VCaP (cell line): ENCODE data around the gene SH3GLB1.

ENCODE experiments used
- H3K27ac ChIP-seq: fragments of 450-650 bp; 2 replicates; pipeline ENCODE4 v1.5.1; 2017
- TF ChIP-seq, protein P1 (sequence below): fragments of 450-650 bp; conservative IDR thresholded peaks from 2 replicates; pipeline ENCODE4 v1.5.1; 2017; ENCODE audit warnings: mild to moderate bottlenecking, moderate library complexity

SH3GLB1 gene

DNA sequence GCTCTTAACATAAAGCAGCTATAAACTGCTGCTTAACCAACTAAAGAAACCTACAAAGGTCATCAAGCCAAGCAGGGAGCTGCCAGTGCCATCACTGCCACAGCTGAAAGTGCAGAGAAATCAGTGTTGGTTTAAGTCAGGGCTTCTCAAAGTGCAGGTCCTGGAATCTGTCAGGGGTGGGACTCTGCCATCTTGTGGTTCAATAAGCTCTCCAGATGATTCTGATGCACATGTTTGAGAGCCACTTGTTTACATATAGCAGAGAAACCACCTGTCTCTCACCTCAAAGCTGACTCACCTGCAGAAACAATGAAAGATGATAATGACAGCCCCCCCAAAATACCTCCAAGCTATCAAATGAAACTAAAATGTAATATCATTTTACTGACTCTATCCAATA is 49.3 kb downstream of the SH3GLB1 start:
- TF ChIP-seq, protein P1, sequence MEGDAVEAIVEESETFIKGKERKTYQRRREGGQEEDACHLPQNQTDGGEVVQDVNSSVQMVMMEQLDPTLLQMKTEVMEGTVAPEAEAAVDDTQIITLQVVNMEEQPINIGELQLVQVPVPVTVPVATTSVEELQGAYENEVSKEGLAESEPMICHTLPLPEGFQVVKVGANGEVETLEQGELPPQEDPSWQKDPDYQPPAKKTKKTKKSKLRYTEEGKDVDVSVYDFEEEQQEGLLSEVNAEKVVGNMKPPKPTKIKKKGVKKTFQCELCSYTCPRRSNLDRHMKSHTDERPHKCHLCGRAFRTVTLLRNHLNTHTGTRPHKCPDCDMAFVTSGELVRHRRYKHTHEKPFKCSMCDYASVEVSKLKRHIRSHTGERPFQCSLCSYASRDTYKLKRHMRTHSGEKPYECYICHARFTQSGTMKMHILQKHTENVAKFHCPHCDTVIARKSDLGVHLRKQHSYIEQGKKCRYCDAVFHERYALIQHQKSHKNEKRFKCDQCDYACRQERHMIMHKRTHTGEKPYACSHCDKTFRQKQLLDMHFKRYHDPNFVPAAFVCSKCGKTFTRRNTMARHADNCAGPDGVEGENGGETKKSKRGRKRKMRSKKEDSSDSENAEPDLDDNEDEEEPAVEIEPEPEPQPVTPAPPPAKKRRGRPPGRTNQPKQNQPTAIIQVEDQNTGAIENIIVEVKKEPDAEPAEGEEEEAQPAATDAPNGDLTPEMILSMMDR = no peak; the same call in 1 of the 2 replicates
- H3K27ac ChIP-seq = no peak overlapping the region

DNA sequence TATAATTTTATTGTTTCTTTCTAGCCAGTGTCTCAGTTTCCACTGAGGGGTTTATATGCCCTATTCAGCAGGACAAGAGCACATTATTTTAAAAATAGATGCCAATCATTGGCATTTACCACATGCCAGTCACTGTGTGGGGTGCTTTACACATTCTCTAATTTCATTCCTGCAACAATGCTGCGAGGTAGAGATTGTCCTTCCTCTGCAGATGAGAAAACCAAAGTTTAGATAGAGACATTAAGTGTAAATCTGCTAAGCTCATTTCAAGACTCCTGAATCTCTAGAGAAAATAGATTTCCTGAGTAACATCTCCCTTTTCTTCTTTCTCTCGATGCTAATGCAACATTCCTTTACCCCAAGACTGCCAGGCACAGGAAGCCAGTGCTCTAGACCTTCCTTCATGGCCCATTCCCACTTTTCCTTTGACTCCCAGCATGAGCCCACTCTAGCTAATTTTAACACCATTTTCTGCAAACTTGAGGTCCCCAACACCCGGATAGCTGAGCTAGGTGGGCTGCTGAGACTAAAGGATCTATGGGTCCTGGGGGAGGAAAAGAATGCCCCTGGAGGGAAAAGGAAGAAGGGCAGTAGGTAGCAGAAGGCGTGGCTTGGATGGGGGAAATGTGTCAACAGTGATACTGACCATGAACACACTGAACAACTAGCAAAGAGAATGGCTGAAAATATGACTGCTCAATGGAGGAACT is 50.0 kb downstream of the SH3GLB1 start:
- no peak overlapping the region for H3K27ac ChIP-seq
- TF ChIP-seq, protein P1 = no peak

DNA sequence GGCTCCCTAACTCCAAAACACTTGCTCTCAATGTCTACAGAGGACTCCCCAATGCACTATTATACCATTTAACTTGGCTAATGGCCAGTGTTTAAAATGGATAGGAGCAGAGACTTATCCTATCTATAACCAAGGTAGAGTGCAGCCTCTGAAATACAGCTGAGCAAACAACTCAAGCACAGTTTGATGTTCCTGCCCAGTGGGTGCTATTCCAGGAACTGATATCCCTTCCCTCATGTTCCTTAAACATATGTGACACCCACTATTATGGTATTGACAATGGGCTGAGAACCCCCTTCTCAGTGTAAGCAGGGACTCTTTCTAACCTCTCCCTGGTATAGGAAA is 51.7 kb downstream of the SH3GLB1 start:
- no peak overlapping the region for H3K27ac ChIP-seq

DNA sequence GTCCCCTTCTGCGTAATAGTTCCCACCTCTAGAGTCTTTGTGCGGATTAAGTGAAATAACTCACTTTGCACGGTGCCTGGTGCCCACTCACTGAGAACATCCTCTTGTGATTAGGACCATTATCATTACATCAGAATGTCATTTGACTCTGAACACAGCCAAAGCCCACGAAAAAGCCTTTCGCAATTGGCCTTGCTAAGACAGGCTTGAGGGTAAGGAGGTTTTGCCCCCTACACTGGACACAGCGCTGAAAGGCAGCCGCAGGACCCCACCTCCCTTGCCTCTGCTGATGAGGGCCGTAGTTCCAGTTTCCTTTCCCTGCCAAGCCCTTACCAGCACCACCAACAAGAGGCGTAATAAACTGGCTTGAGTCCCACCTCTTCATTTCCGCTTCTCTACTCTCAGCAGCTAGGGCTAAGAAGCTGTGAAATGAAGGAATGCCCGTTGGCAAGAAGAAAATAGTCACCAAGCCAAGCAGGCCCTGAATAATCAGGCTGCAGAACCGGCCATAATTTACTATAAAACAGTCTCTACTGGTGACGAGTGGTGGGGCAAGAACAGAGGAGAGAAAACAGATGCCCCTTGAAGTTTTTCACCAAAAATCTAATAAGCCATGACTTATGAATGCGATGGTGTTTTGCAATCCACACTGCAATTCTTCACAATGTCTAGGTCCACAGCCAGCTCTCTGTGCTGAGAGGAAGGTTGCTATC is 53.1 kb downstream of the SH3GLB1 start:
- no peak overlapping the region for H3K27ac ChIP-seq

More for the DNA sequence above, 51.7 kb downstream of the SH3GLB1 start:
- TF ChIP-seq, protein P1 = no peak

GRCh38 chr1:86758570-86758969 is 54.2 kb downstream of the SH3GLB1 start:
- peak overlapping the region; percentile 61 for H3K27ac ChIP-seq
- TF ChIP-seq, protein P1 = no peak

More for the DNA sequence above, 53.1 kb downstream of the SH3GLB1 start:
- TF ChIP-seq, protein P1 = no peak

GRCh38 chr1:86760199-86760598 is 55.8 kb downstream of the SH3GLB1 start:
- H3K27ac ChIP-seq = no peak overlapping the region
- TF ChIP-seq, protein P1 = no peak

GRCh38 chr1:86762336-86762735 is 58.0 kb downstream of the SH3GLB1 start:
- no peak overlapping the region for H3K27ac ChIP-seq
- TF ChIP-seq, protein P1 = no peak
